ENCODE data around the gene TACC3.

Gene TACC3

GRCh38 chr4:1769692-1770091 lies 48.4 kb downstream of the TACC3 start:
- TF ChIP-seq CTCF (IDR thresholded peaks at IDR 0.05; ENCODE audit: low read depth, low read length) = no peak
- no peak overlapping the region for H3K4me3 ChIP-seq (replicated peaks in 1 of 2; ENCODE audit: low read depth in 2 of 2, low read length in 2 of 2)
- no peak for DNase-seq (ENCODE audit: low read depth in 2 of 2)

- H3K4me3 ChIP-seq (replicated peaks in 1 of 2; ENCODE audit: low read depth in 2 of 2, low read length in 2 of 2) = no peak overlapping the region
- no peak for DNase-seq (ENCODE audit: low read depth in 2 of 2)
- no peak for TF ChIP-seq CTCF (IDR thresholded peaks at IDR 0.05; ENCODE audit: low read depth, low read length)
Observed at GRCh38 chr4:1770245-1770644, 48.9 kb downstream of the TACC3 start.

- DNase-seq (ENCODE audit: low read depth in 2 of 2) = no peak
- no peak for TF ChIP-seq CTCF (IDR thresholded peaks at IDR 0.05; ENCODE audit: low read depth, low read length)
- H3K4me3 ChIP-seq (replicated peaks in 1 of 2; ENCODE audit: low read depth in 2 of 2, low read length in 2 of 2) = no peak overlapping the region
Observed at GRCh38 chr4:1770791-1771231, 49.5 kb downstream of the TACC3 start.

- no peak overlapping the region for H3K4me3 ChIP-seq (replicated peaks in 1 of 2; ENCODE audit: low read depth in 2 of 2, low read length in 2 of 2)
- TF ChIP-seq CTCF (IDR thresholded peaks at IDR 0.05; ENCODE audit: low read depth, low read length) = no peak
- no peak for DNase-seq (ENCODE audit: low read depth in 2 of 2)
Observed at GRCh38 chr4:1771555-1772305, 50.4 kb downstream of the TACC3 start.

GRCh38 chr4:1772853-1773538 lies 51.7 kb downstream of the TACC3 start:
- DNase-seq (ENCODE audit: low read depth in 2 of 2) = no peak
- TF ChIP-seq CTCF (IDR thresholded peaks at IDR 0.05; ENCODE audit: low read depth, low read length) = no peak
- no peak overlapping the region for H3K4me3 ChIP-seq (replicated peaks in 1 of 2; ENCODE audit: low read depth in 2 of 2, low read length in 2 of 2)

GRCh38 chr4:1773754-1774153 lies 52.4 kb downstream of the TACC3 start:
- TF ChIP-seq CTCF (IDR thresholded peaks at IDR 0.05; ENCODE audit: low read depth, low read length) = no peak
- DNase-seq (ENCODE audit: low read depth in 2 of 2) = no peak
- no peak overlapping the region for H3K4me3 ChIP-seq (replicated peaks in 1 of 2; ENCODE audit: low read depth in 2 of 2, low read length in 2 of 2)
